GM13976 (cell line): Measurements from ENCODE around the gene ABCA13.

Source experiments
- DNase-seq: peaks from one replicate; pipeline ENCODE4 v3.0.0; 2012; ENCODE audit warnings: low spot score
- in situ Hi-C: fragments of 300-500 bp; cut with MboI; formaldehyde crosslinking; loops from one replicate; pipeline ENCODE4 v1.12.0; 2022; ENCODE audit warnings: low sequenced_read_pairs, mixed read lengths, inconsistent platforms; ENCODE audit not compliant: unreplicated experiment
- TF ChIP-seq, protein P1 (sequence below): IDR thresholded peaks from 2 replicates; pipeline ENCODE4 v1.5.1; 2012; ENCODE audit warnings: borderline replicate concordance, mild to moderate bottlenecking; ENCODE audit not compliant: insufficient read depth; ENCODE audit errors: extremely low read depth, missing control alignments, control extremely low read depth

The ABCA13 gene

DNA sequence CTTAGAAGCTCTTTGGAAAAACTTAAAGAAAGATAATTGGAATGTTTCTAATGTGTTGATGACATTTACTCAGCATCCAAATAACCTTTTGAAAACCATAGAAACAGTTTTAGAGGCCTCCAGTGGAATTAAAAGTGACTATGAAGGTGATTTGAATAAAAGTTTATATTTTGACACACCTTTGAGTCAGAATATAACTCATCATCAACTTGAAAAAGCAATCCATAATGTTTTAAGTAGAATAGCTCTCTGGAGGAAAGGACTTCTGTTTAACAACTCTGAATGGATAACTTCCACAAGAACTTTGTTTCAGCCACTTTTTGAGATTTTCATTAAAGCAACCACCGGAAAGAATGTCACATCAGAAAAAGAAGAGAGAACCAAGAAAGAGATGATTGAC is 108.2 kb downstream of the ABCA13 start:
- TF ChIP-seq, protein P1, sequence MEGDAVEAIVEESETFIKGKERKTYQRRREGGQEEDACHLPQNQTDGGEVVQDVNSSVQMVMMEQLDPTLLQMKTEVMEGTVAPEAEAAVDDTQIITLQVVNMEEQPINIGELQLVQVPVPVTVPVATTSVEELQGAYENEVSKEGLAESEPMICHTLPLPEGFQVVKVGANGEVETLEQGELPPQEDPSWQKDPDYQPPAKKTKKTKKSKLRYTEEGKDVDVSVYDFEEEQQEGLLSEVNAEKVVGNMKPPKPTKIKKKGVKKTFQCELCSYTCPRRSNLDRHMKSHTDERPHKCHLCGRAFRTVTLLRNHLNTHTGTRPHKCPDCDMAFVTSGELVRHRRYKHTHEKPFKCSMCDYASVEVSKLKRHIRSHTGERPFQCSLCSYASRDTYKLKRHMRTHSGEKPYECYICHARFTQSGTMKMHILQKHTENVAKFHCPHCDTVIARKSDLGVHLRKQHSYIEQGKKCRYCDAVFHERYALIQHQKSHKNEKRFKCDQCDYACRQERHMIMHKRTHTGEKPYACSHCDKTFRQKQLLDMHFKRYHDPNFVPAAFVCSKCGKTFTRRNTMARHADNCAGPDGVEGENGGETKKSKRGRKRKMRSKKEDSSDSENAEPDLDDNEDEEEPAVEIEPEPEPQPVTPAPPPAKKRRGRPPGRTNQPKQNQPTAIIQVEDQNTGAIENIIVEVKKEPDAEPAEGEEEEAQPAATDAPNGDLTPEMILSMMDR: no peak
- in situ Hi-C loops: no loop called here
- DNase-seq: no peak

DNA sequence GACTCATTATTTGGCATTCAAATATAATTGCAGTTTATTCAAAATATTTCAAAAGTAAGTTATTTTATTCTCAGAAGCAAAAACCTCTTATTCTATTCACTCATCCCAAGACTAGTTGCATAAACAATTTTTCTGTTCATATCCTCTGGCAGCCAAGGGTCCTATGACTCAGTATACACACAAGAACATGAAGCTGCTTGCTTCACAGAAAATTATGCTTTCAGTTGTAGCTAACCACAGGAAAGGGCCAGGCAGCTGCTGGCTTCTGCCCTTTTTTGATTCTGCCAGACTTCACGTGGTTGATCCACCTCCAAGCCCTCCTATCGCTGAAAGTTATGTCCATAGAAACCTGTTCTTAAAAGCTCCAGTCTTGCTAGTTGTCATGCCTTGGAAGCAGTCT is 108.8 kb downstream of the ABCA13 start:
- TF ChIP-seq, protein P1: no peak
- in situ Hi-C loops: no loop called here
- DNase-seq: no peak

DNA sequence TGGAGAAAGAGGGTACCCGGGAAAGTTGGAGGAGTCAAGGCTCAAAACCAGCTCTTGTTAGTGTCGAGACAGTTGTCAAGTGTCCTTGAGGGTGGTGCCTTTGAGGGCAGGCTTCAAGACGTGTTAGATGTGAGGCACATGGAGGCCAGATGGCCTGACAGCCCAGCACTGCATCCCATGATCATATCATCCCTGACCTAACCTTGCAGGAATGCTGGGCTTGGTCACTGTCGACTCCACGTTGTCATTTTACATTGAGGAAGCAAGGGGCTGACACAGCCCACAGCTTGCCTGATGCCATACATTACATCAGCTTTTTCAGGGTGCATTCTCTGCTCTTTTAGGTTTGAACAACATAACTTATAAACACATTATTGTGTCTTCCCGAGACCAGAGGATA is 114.1 kb downstream of the ABCA13 start:
- no peak for DNase-seq
- TF ChIP-seq, protein P1: no peak
- in situ Hi-C loops: no loop called here

DNA sequence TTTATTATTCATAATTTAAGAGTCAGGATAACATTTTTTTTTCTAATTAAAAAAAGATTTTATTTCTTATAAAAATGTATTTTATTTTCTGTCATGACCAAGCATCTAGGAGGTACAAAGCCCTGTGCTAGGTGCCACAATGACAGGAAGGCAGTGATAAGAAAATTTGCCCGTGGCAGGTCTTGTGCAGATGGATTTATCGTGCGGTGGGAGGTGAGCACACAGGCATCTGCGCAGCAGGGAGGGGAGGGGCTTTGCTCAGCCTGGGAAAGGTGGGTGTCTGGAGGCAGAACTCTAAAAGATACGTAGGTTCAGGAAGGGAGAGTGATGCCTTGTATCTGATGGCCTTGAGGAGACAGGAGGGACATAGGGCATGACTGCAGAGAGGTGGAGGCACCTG is 115.6 kb downstream of the ABCA13 start:
- no peak for DNase-seq
- in situ Hi-C loops: no loop called here
- TF ChIP-seq, protein P1: no peak

DNA sequence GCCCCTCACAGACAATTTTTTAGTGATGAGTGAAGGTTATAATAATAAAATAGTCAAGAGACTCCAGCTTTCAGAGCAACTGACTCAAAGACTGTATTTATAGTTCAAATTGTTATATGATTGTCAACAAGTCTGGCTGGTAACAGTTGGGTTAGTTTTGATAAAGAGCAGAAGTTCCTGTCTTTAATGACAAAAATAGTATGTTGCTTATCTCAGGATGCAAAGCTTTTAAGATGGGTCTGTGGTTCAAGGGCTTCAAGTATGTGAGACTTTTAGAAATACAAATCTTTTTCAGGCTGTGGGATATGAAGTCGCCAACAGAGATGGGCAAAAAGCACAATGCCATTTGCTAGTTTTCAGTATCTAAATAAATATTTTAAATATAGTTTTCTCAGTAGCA is 118.4 kb downstream of the ABCA13 start:
- in situ Hi-C loops: no loop called here
- DNase-seq: no peak
- TF ChIP-seq, protein P1: no peak

DNA sequence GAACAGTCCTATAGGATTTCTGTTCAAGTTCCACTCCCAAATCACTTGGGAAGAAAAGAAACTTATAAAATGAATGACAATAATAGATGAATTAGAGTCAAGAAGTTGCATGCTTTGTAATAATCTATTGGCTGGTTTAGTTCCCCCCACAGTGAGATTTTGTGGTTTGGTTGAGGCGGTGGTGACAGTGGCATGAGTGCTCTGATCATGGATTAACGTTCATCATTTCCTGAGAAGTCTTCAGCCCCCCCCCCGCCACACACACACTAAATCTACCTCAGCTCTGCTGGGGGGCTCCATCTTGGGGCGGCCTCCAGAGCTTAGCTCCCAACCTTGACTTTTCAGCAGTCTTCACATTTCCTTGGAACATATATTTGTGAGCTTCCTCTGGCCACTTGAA is 121.7 kb downstream of the ABCA13 start:
- no peak for DNase-seq
- TF ChIP-seq, protein P1: no peak
- in situ Hi-C loops: no loop called here
